GM12801 (cell line): ENCODE data around the gene GLIS1.

Source experiments
- CTCF ChIP-seq: IDR thresholded peaks from one replicate; pipeline ENCODE4 v1.5.1; 2011; ENCODE audit warnings: control low read depth; ENCODE audit not compliant: insufficient read length; ENCODE audit errors: extremely low read depth

Gene GLIS1

GRCh38 chr1:53500204-53501064 lies 238.5 kb downstream of the GLIS1 start:
- no peak for TF ChIP-seq CTCF

- TF ChIP-seq CTCF, result no peak
These were observed 239.4 kb downstream of the GLIS1 start for GRCh38 chr1:53499257-53500203.

DNA sequence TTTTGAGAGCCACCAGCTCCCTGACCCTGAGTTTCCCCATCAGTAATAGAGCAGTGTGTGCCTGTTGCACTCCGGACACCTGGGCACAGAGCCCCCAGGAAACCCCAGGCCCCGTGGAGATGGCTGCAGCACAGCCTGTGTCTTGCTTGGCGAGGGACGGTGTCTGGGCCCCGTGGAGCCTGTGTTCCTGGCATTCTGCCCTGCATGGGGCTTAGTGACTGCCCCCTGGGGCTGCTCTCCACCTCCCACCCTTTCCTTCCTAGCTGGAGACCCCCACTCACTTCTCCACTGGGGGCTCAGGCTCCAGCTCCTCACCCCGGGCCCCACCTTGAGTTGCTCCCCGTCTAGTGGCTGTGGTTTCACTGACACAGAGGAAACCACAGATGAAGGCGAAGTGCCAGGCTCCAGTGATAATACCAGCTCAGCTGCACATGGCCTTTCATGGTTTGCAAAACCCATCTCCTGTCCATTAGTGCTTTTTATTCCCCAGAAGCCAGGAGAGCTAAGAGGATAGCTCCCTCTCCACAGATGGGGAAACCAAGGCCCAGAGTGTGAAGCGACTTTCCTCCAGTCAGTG lies 240.3 kb downstream of the GLIS1 start:
- TF ChIP-seq CTCF, result no peak

DNA sequence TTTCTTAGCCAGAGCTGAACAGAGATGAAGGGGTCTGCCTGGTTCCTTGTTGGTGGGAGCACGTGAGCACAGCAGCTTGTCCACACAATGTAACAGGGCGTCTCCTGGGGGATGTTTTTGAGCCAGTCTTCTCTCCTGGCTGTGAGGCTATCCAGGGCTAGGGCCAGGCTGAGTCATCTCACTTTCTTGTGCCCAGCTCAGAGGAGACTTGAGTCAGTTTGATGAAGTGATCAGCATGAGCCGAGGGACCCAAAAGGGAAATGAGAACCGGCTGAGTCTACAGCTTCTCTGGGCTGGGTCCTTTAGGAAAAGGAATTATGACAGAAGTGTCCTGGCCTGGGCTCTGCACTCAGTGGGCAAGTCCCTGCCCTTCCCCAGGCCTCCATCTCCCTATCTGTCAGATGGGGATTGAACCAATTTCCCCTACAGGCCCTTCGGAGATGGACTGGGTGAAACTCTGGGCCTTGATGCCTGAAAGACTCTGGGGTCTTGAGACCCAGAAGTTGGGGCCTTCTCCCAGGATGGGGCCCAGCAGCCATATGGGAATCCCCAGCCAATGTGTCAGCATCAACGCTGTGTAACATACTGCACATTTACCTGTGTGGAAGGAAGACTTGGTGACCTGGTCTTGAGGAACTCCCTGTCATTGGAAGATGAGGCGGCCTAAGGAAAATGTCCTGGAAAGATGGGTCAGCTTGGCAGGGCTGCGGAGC lies 243.2 kb downstream of the GLIS1 start:
- TF ChIP-seq CTCF, result no peak

- no peak for TF ChIP-seq CTCF
These were observed 248.6 kb downstream of the GLIS1 start for GRCh38 chr1:53490351-53490750.

- no peak for TF ChIP-seq CTCF
These were observed 252.5 kb downstream of the GLIS1 start for GRCh38 chr1:53486395-53487026.
